ENCODE data around the gene SBSN. TPM values are rescaled to one million over a fixed set of nuclear protein-coding genes. Genes with fewer than 3 reads are reported as not detected.
"Not testable (repeated sequence)": the region's sequence is repeated elsewhere in the genome, so short reads cannot be mapped to it uniquely, and the experiment has no call there.

The SBSN gene
- polyA plus RNA-seq, 1 donor = 0.74 TPM

DNA sequence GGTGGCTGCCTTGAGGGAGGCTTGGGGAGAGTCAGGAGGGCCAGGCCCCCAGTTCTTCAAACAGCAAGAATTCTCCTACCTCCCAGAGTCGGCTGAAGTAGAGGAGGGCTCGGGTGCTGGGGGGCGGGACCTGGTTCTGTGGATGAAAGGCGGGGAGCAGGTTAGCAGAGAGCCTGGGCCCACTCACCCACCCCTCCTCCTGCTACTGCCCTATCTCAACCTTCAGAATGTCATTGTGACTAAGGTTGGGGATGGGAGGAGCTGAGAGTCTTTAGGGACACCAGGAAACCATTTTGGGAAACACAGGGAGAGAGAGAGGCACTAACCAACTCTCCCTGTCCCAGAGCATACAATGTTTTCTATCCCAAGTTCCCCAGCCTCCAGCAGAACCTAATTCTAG lies 25.4 kb downstream of the SBSN start:
- DNase-seq = no peak

DNA sequence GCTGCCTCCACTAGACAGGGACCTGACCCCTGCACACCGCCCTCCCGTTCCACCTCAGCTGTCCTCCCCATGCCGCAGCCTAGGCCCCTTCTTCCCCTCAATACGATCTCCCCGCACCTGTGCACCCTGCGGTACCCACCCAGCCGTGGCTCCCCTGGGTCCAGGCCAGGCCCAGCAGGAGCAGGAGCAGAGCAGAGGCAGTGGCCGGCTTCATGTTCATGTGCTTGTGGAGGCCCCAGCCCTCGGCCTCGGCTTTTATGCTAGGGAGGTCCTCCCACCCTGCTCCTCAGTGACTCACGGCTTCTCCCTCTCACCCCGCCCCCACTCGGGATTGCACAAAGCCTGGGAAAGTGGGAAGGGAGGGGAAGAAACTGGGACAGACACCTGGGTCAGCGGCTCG lies 26.4 kb downstream of the SBSN start:
- no peak for DNase-seq

GRCh38 chr19:35500611-35501010 lies 27.5 kb downstream of the SBSN start:
- no peak for DNase-seq

GRCh38 chr19:35498984-35499527 lies 29.1 kb downstream of the SBSN start:
- DNase-seq = no peak

DNA sequence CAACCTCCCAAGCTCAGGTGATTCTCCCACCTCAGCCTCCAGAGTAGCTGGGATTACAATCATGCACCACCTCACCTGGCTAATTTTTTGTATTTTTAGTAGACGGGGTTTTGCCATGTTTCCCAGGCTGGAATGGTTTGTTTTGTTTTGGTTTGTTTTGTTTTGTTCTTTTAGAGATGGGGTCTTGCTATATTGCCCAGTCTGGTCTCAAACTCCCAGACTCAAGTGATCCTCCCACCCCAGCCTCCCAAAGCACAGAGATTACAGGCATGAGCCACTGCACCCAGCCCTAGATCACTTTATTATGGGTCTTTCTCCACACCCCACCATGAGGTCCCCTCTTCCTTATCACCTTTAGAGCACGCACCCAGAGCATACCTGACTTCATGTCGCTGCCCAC lies 29.9 kb downstream of the SBSN start:
- no peak for DNase-seq

DNA sequence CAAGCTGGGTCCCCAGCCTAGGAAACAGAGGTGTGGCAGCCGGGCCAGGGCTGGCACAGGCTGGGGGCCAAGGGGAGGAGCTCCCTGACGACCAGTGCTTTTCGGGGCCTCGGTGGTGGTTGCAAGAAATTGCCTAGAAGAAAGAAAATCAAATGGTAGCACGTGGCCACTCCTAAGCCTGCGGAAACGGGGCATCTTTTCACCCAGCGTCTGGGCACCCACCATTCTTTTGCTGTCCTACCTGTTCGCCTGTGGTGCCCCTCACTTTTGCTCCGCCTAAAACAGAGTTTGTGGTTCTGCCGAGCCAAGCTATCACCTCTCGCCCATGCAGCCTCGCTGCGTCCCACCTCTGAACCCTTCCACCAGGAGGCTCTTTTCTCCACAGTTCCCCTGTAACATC lies 30.7 kb downstream of the SBSN start:
- no peak for DNase-seq

DNA sequence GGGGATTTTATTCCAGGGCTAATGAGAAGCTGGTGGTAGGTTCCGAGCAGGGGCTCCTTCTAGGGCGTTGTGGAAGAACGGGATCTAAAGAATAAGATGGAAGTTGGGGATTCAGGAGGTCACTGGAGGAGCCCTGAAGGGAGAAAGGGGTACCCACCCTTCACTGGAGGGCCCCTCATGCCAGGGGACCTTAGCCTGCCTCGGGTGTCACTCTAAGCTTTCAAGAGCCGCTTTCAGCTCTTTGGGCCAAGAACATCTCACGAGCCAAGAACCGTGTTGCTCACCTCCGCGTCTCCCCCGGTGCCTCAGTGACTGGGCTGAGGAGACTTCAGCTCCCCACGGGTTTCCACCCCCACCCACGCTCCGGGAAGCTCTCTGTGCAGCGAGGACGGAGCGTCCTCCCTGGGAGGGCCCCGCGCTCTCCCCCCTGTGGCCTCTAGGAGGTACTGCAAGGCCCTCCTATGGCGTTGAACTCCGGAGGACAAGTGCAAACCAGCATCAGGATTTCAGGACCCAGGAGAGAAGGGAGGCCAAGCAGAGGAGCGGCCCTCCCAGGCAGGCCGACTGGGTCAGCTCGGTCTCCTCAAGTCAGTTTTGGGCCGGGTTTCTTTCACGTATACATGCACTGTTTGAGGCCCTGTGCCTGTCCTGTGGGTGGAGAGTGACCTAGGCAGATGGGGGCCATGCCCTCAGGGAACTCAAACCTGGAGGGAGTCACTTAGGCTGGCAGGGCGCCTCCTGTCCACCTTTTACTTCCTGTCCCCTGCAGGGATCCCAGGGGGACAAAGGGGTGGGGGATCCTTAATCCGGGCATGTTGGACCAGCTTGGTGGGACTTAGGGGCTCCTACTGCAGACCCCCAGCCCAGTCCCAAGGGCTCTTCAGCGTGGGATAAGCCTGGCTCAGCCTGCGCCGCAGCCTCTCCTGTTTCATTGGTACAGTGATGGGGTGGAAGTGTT lies 32.7 kb downstream of the SBSN start:
- DNase-seq = peak; percentile 58

DNA sequence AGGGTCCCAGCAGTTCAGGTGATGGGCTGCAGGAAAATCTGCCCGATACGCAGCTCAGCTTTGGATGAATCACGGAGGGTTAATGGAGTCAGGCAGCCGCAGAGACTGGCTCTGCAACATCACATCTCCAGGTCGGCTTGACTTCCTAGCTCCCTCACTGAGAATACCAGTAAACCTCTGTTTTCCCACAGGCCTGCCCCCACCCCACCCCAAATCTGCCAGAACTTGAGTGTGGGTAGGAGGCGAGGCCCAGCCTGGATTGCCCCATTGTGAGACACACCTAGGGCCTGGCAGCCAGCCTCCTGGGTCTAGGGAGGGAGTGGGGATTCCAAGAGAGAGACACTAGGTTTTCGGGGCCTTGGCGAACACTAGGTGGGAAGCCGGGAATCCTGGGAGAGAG lies 34.1 kb downstream of the SBSN start:
- DNase-seq = no peak

DNA sequence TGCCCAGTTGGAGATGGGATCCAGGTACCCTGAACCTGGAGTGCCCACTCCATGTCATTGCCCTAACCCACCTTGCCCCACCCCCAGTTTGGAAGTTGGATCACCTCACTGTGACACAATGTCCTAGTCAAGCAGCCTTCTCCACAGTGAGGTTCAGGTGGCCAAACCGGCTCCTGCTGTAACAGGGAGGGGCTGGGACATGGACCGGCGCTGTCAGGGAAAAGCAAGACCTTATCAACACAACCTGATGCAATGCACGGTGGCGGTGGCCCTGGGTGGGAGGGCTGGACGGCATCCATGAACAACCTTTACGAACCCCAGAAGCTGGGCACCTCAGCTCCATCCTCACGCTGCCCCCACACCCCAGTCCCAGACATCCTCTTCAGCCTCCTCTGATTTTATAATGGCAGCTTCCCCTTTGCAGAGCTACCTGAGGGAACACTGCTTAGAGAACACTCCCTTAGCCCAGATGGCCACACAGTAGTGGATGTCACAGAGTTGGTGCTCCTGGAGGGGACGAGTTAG lies 36.2 kb downstream of the SBSN start:
- no peak for DNase-seq

GRCh38 chr19:35490364-35490763 lies 37.7 kb downstream of the SBSN start, which contains the start of gene KRTDAP:
Gene KRTDAP (minus strand): TSS chr19:35490464. CDS start chr19:35490442, 22 bp downstream.
- DNase-seq = no peak

DNA sequence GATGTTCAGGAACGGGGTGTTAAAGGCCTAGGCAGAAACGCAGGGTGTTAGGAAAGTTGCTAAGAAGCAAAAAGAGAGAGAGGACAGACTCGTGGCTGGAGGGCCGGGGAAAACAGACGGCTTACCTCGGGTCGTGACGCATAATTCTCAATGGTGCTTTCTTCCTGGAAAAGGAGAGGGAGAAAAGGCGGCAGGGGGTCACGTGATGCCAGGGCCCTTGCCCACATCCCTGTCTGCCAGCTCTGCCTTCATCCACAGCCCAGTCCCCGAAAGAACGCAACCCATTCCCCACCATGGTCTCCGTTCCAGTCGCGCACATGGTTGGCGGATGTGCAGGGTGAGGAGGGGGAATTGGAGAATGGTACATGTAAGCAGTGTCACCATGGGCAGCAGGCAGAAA lies 39.4 kb downstream of the SBSN start:
- DNase-seq = no peak

DNA sequence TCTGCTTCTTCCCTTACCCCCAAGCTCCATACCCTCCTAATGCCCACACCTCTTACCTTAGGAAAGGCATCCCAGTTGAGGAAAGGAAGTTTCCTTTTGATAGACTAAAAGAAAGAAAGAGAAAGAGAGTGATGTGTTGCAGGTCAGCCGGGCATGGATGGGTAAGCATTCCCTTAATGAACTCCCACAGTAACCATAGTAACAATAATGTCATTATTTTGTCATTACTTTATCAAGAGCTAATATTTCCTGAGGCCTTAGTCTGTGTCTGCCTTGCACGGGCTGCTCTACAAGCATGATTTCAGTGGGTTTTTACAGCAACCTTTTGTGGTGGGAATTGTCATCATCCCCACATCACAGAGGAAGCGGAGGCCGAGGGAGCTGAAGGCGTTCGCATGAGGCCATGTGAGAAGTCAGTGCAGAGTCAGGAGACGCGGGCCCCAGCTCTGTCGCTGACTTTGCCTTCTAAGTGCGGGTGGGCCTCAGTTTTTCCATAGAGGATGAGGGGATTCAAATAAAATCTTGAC lies 40.4 kb downstream of the SBSN start:
- DNase-seq = no peak

DNA sequence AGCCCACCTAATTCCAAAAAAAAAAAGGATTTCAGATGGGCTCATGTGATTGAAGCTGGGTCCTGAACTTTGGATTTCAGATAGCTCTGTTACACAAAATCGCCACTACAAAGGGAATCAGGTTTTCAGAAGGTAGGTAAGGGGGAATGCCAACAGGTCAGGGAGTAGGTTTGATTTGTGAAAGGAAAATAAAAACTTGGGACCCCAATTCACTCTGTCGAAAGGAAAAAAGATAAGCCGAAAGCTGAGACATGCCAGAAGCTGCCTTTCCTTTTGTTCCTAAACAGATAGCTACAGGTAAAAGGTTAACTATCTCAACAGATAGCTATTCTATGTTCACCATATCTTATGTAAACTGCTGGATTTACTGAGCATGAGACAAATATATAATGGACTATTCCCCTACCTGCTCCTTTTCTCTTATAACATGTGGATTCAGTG lies 41.8 kb downstream of the SBSN start:
- no peak for DNase-seq

DNA sequence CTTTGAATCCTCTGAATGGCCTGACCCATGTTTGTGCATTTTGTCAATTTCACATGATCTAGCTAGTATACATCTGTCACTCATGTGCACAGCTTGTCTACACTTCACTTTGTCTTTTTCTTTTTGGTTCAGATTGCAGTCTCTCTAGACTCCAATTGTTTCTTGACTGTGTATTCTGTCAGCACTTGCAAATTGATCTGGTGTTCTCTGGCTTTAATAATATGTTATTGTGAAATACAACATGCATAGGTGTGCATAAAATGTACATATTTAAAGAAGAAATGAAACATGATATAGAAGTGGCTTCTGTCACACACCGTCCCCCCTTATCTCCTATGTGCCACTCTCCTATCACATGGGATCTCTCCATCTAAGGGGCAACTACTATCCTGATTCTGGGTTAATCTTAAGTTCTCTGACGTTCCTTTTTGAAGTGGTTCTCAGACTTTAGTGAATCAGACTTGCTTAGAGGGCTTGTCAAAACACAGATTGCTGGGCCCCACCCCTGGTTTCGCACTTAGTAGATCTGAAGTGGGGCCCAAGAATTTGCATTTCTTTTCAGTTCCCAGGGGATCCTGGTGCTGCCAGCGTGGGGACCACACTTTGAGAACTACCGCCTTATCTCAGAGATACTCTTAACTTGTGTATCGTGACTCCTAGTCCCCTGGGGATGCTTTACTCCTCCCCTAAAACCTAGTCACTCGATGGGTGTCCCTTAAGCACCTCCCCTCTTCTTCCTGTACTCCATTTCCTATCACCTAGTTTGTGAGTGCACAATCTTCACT lies 43.7 kb downstream of the SBSN start:
- no peak for DNase-seq

DNA sequence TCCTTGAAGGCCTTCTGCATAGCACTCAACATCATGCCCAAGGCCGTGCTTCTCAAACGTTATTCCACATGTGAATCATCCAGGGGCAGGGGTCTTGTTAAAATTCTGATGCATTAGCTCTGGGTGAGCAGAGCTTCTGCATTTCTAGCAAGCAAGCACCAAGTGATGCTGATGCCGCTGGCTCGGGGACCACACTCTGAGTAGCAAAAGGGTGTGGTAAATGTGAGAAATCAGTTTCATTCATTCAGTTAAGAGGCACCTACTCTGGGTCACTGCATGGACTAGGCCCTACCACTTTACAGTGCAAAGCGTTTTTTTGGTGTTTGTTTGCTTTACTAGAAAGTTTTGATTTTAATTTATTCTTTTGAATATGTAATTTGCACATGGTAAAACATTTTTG lies 45.0 kb downstream of the SBSN start:
- DNase-seq = no peak

- DNase-seq = no peak
These were observed 49.1 kb downstream of the SBSN start for GRCh38 chr19:35478794-35479677.

DNA sequence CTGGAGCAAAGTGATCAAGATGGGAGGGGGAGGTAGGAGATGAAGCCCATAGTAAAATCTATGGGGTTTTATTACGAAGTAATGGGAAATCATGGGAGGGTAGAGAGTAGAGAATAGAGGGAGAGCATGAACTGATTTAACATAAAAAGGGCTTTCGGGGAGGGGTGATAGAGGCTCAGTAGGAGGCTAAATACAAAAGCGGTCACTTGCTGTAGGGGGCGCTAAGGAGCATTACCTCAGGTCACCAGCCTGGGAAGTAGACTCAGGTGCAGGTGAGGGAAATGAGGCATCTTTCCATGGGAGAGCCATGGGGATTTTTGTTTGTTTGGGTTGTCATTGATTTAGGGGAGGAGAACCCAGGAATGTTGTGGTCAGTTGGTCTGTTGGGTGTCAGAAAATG lies 52.0 kb downstream of the SBSN start:
- no peak for DNase-seq

DNA sequence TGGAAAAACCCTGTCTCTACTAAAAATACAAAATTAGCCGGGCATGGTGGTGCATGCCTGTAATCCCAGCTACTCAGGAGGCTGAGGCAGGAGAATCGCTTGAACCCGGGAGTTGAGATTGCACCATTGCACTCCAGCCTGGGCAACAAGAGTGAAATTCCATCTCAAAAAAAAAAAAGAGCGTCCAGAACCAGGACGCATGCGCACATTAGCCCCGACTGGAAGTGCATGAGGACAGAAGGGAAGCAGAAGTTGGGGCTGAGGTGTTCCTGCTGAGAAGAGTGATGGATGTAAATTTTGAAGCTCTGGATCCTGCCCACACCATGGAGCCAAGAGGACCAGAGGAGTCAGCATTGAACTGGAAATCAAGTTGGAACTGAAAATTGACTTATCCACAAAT lies 53.5 kb downstream of the SBSN start:
- not testable (repeated sequence) for DNase-seq

GRCh38 chr19:35474104-35474503 lies 54.0 kb downstream of the SBSN start:
- DNase-seq = no peak

All from hindlimb muscle (tissue), 1 donor.